ENCODE measurements around the gene BRPF3. TPM values are rescaled to one million over a fixed set of nuclear protein-coding genes. Genes with fewer than 3 reads are reported as not detected.
A peak's percentile ranks its signal among the peaks of the same experiment; 100 is the strongest.

BRPF3 gene
- total RNA-seq, result 10 to 100 TPM; 15.3 to 16.4 TPM

DNA sequence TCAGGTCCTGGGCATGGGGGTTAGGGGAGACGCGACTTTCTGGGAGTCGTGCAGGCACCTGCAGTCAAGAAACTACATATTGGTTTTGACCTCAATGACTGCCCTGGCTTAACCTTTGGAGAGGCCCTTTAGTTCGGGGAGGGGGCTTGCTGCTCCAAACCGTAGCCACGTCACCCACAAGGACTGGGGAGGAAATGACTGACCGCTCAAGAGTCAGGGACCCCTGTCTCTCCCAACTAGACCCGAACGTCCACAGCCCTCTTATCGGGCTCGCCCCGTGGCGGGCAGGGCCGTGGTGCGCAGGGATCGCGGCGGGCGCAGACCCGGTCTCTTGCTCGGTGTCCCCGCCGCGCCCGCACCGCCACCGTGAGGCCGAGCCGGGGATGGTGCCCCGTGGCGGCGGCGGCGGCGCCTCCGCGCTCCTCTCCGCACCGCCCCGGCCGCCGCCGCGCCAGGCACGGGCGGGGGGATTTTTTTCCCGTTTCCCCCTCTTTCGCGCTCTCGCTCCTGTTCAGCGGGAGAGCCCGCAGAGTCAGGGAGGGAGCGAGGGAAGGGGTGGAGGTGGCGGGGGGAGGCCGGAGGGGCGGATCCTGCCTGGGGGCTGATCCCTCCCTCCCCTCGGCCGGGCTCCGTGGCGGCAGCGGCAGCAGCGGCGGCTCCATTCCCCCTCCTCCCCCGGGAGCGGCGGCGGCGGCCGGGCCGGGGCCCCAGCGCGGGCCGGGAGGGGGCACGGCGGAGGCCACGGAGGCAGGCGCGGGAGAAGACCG is at the start of gene BRPF3:
TSS of gene BRPF3 (plus strand) at position 632 of the 767 bp plus-strand sequence. CDS start 3,579 bp downstream, outside the sequence.
- Mint-ChIP-seq H3K27me3 (no peaks in the 10 kb centered on the region), H3K4me3 (peak within 1 kb of the TSS; percentile 85), H3K27ac (peak within 1 kb of the TSS; percentile 94), H3K36me3 (peaks cover 28% of the 10 kb centered on the region), H3K4me1 (peaks cover 30% of the 10 kb centered on the region), H3K9me3 (peaks cover 6% of the 10 kb centered on the region)
- peak; percentile 82 for DNase-seq

DNA sequence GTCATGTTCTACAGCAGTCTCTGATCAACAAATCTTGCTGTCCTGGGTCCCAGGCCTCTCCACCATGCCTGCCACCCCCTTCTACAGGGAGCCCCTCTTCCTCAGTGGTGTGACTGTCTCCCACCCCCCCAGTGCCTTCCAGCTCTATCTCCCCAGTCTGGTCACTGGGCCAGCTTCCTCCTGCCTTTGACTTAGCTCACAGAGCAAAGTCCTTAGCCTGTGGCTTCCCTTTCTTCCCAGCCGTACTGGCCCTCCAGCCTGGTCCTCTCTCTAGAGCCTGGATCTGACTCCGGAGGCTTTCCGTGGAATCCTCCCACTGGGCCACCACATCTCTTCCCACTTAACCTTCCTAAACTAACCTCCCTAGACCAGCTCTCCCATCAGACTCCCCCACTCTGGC is 49.2 kb upstream of the BRPF3 start:
- Mint-ChIP-seq H3K27ac (no peak overlapping the region), H3K27me3 (no peaks in the 10 kb centered on the region), H3K4me1 (peaks cover 5% of the 10 kb centered on the region)

DNA sequence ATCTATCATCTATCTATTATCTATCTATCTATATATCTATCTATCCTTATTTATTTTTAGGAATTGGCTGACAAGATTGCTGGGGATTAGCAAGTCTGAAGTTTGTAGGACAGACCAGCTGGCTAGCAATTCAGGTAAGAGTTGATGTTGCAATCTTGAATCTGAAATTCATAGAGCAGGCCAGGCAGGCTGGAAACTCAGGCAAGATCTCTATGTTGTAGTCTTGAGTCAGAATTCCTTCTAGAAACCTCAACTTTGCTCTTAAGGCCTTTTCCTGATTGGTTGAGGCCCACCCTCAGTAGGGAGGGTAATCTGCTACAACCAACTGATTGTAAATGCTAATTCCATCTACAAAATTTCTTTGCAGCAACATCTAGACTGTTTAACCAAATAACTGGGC is 47.1 kb upstream of the BRPF3 start:
- H3K36me3 Mint-ChIP-seq, result peaks cover 6% of the 10 kb centered on the region
- no peak overlapping the region for H3K4me3 Mint-ChIP-seq
- H3K4me1 Mint-ChIP-seq, result peaks cover 5% of the 10 kb centered on the region
- H3K9me3 Mint-ChIP-seq, result peaks cover 4% of the 10 kb centered on the region
- H3K27ac Mint-ChIP-seq, result no peak overlapping the region
- DNase-seq, result no peak
- H3K27me3 Mint-ChIP-seq, result no peaks in the 10 kb centered on the region

More for the DNA sequence above, 49.2 kb upstream of the BRPF3 start:
- no peak for DNase-seq
- H3K9me3 Mint-ChIP-seq, result peaks cover 4% of the 10 kb centered on the region
- H3K36me3 Mint-ChIP-seq, result peaks cover 4% of the 10 kb centered on the region
- no peak overlapping the region for H3K4me3 Mint-ChIP-seq

DNA sequence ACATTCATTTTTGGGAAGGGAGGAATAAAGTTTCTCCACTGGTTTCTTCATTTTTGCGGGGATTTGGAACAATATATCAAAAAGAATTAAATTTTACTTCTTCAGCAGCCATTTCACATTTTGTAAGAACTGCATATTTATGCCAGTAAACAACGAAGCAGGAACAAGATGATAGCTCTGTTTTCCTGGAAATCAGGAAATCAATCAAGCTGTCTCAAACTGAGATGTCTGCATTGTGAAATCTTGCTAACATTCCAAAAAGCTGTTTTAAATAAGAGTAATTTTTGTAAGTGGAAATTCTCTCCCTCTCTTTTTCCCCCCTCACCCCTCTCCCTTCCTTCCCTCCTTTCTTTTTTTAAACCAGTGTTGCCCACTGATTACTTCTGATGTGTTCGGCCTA is 46.3 kb upstream of the BRPF3 start:
- no peak overlapping the region for H3K27ac Mint-ChIP-seq
- no peaks in the 10 kb centered on the region for H3K27me3 Mint-ChIP-seq
- peaks cover 5% of the 10 kb centered on the region for H3K4me1 Mint-ChIP-seq
- peaks cover 10% of the 10 kb centered on the region for H3K9me3 Mint-ChIP-seq
- DNase-seq, result no peak
- peaks cover 11% of the 10 kb centered on the region for H3K36me3 Mint-ChIP-seq
- no peak overlapping the region for H3K4me3 Mint-ChIP-seq

DNA sequence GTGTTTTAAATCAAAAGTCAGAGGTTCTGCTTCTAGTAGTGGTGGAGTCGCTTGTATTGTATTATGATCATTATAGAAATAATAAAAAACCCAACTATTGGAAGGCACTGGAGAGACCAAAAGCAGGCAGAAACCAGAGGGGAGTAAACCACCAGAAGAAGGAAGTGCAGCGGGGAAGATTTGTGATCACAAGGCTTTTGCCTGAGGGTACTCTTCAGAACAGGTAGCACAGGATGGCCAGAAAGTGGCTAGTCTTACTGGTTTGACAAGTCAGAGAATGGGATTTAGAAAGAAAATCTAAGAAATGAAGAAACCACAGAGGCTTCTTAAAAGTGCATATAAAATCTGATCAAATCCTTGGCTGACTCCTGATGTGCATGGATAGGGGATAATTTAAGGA is 42.3 kb upstream of the BRPF3 start:
- Mint-ChIP-seq H3K4me3 (no peak overlapping the region), H3K27ac (no peak overlapping the region), H3K36me3 (peaks cover 18% of the 10 kb centered on the region), H3K9me3 (peaks cover 11% of the 10 kb centered on the region), H3K4me1 (no peaks in the 10 kb centered on the region), H3K27me3 (no peaks in the 10 kb centered on the region)
- no peak for DNase-seq

DNA sequence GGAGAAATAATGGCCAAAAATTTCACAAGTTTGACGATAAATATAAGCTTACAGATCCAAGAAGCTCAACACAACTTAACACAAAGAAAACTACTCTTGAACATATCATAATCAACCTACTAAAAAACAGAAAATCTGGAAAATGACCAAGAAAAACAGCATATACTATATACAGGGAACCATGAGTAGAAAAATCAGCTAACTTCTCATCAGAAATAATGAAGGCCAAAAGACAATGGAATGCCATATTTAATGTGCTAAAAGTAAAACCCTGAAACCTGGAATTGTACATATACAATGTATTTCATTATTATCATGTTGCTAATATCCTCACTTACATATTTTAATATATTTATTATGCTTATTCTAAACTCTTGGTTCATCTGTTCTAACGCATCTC is 40.9 kb upstream of the BRPF3 start:
- DNase-seq, result no peak
- Mint-ChIP-seq H3K4me1 (no peaks in the 10 kb centered on the region), H3K27me3 (no peaks in the 10 kb centered on the region), H3K36me3 (peaks cover 27% of the 10 kb centered on the region), H3K4me3 (no peak overlapping the region), H3K27ac (no peak overlapping the region), H3K9me3 (peaks cover 14% of the 10 kb centered on the region)

DNA sequence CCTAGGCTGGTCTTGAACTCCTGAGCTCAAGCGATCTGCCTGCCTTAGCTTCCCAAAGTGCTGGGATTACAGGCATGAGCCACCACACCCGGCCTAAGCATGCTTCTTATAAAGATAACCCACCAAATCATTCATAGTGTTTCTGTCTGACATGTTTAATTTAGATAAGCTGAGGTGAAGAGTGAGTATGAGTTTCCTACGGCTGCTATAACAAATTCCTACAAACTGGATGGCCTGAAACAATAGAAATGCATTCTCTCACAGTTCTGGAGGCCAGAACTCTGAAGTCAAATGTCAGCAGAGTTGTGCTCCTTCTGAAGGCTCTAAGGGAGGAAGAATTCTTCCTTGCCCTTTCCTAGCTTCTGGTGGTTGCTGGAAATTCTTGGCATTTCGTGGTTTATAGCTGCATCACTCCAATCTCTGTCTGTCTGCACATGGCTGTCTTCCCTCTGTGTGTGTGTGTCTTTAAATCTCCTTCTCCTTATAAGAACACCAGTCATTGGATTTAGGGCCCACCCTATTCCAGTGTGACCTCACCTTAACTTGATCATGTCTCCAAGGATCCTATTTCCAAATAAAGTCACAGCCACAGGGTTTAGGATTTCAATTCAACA is 36.3 kb upstream of the BRPF3 start:
- Mint-ChIP-seq H3K9me3 (peaks cover 8% of the 10 kb centered on the region), H3K36me3 (peaks cover 19% of the 10 kb centered on the region), H3K4me1 (peaks cover 1% of the 10 kb centered on the region), H3K27ac (no peak overlapping the region), H3K4me3 (no peak overlapping the region), H3K27me3 (no peaks in the 10 kb centered on the region)
- no peak for DNase-seq

DNA sequence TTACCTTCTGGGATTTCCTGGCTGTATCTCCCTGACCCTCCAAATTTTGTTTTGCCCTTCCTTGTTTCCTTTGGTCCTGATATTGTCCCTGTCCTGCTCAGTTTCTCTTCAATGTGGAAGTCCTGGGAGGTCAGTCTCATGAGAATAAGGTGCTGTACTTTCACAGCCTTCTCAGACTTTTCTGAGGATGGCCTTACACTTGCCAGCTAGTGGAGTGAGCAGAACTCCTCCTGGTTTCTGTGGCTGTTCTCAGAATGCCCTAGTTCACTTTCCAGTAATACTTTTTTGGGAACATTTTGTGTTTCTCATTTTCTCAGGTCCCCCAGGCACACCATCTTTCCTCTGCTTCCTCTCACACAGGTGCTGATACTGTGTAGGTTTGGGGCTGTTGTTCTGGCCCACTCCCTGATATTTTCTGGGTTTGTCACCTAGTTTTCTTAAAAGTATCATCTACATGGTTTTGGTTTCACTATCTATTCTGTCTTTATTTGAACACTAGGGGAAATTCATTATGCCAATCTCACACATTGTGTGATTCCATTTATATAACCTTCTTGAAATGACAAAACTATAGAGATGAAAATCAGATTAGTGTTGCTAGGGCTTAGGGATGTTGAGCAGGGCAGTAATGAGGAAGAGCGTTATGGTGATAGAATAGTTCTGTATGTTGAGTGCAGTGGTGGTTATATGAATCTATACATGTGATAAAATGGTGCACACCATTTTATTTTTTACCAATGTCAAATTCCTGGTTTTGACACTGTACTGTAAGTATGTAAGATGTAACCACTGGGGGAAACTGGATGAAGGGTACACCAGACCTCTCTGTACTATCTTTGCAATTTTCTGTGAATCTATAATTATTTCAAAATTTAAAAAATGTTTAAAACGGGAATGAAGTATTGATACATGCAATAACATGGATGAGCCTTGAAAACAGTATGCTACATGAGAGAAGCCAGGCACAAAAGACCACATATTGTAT is 27.2 kb upstream of the BRPF3 start:
- DNase-seq, result no peak

DNA sequence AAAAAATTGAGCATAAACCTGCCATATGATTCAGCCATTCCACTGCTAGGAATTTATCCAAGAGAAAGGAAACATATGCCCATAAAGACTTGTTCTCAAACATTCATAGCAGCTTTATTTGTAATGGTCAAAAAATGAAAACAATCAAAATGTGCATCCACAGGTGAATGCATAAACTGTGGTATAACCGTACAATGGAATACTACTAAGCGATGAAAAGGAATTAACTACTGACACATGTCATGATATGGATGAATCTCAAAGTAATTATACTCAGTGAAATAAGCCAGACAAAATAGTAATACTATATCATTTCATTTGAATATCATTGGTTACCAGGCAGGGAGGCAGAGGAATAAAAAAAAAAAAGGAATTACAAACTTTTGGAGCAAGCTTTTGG is 25.8 kb upstream of the BRPF3 start:
- Mint-ChIP-seq H3K27ac (no peak overlapping the region), H3K36me3 (peaks cover 19% of the 10 kb centered on the region), H3K9me3 (peaks cover 4% of the 10 kb centered on the region), H3K4me1 (peaks cover 22% of the 10 kb centered on the region), H3K27me3 (no peaks in the 10 kb centered on the region), H3K4me3 (no peak overlapping the region)
- DNase-seq, result no peak

More for the DNA sequence above, 27.2 kb upstream of the BRPF3 start:
- H3K4me3 Mint-ChIP-seq, result peak overlapping the region; percentile 3
- H3K36me3 Mint-ChIP-seq, result peaks cover 14% of the 10 kb centered on the region
- H3K4me1 Mint-ChIP-seq, result peaks cover 22% of the 10 kb centered on the region
- H3K9me3 Mint-ChIP-seq, result peaks cover 4% of the 10 kb centered on the region
- peak overlapping the region; percentile 84 for H3K27ac Mint-ChIP-seq
- no peaks in the 10 kb centered on the region for H3K27me3 Mint-ChIP-seq

DNA sequence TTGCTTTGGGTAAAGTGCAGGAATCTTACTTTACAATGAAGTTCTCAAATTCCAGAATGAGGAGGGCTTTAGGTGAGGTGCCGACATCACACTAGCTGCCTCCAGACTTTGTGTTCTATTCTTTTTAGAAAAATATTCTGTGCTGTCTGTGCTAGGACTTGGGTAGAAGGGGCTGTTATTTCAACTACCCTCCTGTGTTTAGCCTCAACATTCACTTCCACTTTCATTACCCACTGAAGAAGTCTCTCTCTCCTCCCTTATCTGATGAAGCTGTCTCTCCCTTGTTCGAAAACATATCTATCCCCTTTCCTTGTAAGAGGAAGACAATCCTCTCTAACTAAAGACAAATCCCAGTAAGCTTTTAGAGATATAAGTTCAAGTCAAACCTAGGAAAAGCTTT is 25.0 kb upstream of the BRPF3 start:
- DNase-seq, result no peak
- Mint-ChIP-seq H3K27ac (no peak overlapping the region), H3K9me3 (peaks cover 4% of the 10 kb centered on the region), H3K27me3 (no peaks in the 10 kb centered on the region), H3K4me3 (no peak overlapping the region), H3K4me1 (peaks cover 22% of the 10 kb centered on the region), H3K36me3 (peaks cover 20% of the 10 kb centered on the region)

DNA sequence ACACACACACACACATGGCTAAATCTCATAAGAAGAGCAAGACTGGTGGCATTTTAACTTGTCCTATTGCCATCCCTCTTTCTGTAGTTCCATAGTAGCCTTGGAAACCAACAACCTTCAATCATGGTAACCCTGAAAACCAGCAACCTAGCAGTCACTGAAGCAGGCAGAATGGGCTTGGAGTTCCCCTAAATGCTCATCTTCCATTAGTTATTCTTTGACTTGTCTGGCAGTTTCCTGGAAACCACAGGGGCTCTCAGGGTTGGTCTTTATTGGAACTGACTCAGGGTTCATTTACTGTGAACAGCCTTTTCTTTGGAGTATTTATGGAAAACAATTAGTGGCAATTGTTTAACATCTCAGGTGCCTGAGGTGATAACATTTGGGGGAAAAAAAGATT is 19.4 kb upstream of the BRPF3 start:
- H3K36me3 Mint-ChIP-seq, result peaks cover 41% of the 10 kb centered on the region
- no peaks in the 10 kb centered on the region for H3K27me3 Mint-ChIP-seq
- H3K9me3 Mint-ChIP-seq, result peaks cover 17% of the 10 kb centered on the region
- DNase-seq, result peak; percentile 26
- H3K27ac Mint-ChIP-seq, result peak overlapping the region; percentile 49
- H3K4me1 Mint-ChIP-seq, result peaks cover 9% of the 10 kb centered on the region
- H3K4me3 Mint-ChIP-seq, result no peak overlapping the region

DNA sequence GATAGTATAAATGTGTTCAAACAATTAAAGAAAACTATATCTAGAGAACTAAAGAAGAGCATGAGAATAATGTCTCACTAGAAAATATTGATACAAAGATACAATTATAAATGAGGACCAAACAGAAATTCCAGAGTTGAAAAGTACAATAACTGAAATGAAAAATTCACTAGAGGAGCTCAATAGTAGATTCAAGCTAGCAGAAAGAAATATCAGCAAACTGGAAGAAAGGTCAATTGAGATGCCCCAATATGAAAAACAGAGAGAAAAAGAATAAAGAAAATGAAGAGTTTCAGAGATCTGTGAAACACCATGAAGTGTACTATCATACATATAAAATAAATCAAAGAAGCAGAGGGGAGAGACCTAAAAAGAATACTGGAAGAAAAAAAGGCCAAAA is 18.0 kb upstream of the BRPF3 start:
- H3K27me3 Mint-ChIP-seq, result no peaks in the 10 kb centered on the region
- H3K4me1 Mint-ChIP-seq, result peaks cover 9% of the 10 kb centered on the region
- no peak overlapping the region for H3K27ac Mint-ChIP-seq
- peaks cover 45% of the 10 kb centered on the region for H3K36me3 Mint-ChIP-seq
- no peak for DNase-seq
- no peak overlapping the region for H3K4me3 Mint-ChIP-seq
- peaks cover 24% of the 10 kb centered on the region for H3K9me3 Mint-ChIP-seq

DNA sequence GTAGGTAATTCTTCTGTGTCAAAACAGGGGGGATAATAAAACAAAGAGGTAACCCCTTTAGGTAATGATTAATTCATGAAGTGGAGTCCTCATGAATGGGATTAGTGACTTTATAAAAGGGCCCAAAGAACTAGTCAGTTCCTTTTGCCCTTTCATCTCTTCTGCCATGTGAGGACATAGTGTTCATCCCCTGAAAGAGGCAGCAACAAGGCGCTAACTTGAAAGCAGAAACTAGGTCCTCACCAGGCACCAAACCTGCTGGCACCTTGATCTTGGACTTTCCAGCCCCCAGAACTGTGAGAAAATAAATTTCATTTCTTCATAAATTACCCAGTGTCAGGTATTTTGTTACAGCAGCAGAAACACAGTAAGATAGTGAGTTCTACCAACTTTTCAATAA is 16.4 kb upstream of the BRPF3 start:
- Mint-ChIP-seq H3K4me1 (peaks cover 9% of the 10 kb centered on the region), H3K9me3 (peaks cover 24% of the 10 kb centered on the region), H3K4me3 (no peak overlapping the region), H3K27me3 (no peaks in the 10 kb centered on the region), H3K36me3 (peaks cover 44% of the 10 kb centered on the region), H3K27ac (no peak overlapping the region)
- DNase-seq, result no peak

DNA sequence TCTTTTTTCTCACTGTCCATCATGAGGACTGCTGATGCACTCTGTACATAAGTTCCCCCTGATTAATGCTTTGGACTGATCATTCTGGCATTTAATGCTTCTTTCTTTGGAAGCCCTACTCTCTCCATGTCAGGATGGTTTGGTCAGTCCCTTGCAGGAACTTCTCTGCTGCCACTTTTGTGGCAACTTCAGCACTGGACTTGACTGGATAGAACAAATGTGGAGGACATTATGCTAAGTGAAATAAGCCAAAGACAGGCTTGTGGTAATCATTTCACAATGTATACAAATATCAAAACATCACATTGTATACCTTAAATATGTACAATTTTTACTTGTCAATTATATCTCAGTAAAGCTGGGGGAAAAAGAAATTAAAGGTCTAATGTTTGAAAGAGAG is 12.2 kb upstream of the BRPF3 start:
- Mint-ChIP-seq H3K4me3 (no peak overlapping the region), H3K4me1 (no peaks in the 10 kb centered on the region), H3K9me3 (peaks cover 7% of the 10 kb centered on the region), H3K36me3 (peaks cover 17% of the 10 kb centered on the region), H3K27me3 (no peaks in the 10 kb centered on the region), H3K27ac (no peak overlapping the region)
- DNase-seq, result no peak

DNA sequence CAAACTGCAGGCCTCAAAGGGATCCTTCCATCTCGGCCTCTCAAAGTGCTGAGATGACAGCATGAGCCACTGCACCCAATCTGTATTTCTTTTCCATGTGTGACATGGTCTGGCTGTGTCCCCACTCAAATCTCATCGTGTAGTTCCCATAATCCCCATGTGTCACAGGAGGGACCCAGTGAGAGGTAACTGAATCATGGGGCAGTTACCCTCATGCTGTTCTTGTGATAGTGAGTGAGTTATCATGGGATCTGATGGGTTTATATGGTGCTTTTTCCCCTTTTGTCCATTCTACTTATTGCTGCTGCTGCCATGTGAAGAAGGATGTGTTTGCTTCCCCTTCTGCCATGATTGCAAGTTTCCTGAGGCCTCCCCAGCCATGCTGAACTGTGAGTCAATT is 10.3 kb upstream of the BRPF3 start:
- Mint-ChIP-seq H3K4me3 (no peak overlapping the region), H3K9me3 (peaks cover 7% of the 10 kb centered on the region), H3K27ac (no peak overlapping the region), H3K36me3 (peaks cover 11% of the 10 kb centered on the region), H3K27me3 (no peaks in the 10 kb centered on the region), H3K4me1 (no peaks in the 10 kb centered on the region)
- DNase-seq, result no peak

Data from activated naive CD8-positive, alpha-beta T cell treated with anti-CD3 and anti-CD28 coated beads for 36 hours (primary cell).